Measurements from ENCODE around the gene CDH12.
"Not testable (repeated sequence)": the region's sequence is repeated elsewhere in the genome, so short reads cannot be mapped to it uniquely, and the experiment has no call there.

Gene CDH12

DNA sequence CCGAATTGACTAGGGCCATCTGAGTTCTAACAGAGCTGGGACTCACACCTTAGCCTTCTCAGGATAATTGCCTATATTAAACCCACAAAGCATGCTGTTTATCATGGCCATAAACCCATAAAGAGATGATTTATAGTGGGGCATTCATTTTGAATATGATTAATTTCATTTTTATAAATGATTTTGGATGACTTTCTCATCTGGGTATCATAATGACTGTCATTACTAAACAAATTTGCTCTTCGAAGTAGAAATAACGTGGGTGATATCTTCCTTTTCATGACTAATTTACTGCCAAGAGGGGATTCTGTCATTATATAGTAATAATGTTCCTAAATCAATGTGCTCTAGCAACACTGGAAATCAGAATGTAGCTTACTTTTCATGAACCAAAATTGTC is 498.2 kb downstream of the CDH12 start:
- no peak overlapping the region for H3K4me3 ChIP-seq (ENCODE audit: low read length)
- DNase-seq (ENCODE audit: low read depth, low spot score), result no peak

DNA sequence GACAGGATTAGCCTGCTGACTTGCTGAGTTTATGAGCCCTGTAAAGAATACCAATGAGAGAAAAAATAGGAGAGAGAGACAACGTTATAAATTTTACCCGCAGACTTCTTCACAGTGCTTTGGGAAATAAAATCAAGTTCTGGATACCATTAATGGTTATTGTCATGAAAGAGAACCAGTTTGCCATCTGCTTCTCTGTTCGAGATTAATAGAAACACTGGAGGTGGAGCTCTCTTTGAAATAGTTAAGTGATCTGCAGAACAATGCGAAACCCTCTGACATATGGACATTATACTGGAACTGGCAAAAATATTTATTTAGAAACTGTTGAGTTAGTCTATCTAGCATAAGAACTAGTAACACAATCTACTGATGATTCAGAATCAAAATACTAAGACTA is 500.7 kb downstream of the CDH12 start:
- DNase-seq (ENCODE audit: low read depth, low spot score), result no peak
- H3K4me3 ChIP-seq (ENCODE audit: low read length), result no peak overlapping the region

DNA sequence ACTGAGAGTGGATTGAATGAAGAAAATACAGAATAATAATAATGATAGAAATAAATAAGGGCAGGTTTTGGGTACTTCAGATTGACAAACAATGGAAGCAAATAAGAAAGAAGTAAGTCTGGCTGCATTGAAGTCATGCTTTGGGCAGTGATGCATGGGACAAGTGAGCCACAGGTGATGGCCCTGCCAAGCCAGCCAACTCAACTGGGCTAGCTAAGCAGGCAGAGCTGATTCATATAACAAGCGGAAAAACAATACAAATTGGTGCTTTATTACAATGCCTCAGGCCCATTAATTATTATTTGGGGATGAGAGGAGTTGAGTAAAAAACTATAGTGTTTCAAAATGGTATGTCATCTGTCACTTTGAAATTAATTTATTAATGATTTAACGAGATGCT is 502.0 kb downstream of the CDH12 start:
- no peak for DNase-seq (ENCODE audit: low read depth, low spot score)
- no peak overlapping the region for H3K4me3 ChIP-seq (ENCODE audit: low read length)

DNA sequence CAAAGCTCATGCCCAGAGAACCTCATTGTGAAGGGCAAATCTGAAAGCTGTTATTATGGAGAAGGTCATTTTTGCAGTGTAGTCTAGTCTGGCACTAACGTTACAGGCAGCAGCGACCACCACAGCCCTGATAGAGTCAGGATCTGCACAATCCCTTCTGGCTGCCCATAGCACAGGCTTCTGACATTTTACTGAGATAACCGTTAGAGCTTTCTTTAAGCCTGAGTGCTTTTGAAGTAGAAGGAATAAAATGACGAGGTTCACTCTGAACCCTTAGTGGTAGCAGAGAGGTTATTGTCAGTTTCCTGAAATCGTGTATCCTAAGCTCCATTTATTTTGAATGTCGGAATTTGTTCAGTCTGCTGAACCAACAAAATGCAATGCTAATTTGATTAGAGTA is 505.1 kb downstream of the CDH12 start:
- no peak for DNase-seq (ENCODE audit: low read depth, low spot score)
- H3K4me3 ChIP-seq (ENCODE audit: low read length), result no peak overlapping the region

DNA sequence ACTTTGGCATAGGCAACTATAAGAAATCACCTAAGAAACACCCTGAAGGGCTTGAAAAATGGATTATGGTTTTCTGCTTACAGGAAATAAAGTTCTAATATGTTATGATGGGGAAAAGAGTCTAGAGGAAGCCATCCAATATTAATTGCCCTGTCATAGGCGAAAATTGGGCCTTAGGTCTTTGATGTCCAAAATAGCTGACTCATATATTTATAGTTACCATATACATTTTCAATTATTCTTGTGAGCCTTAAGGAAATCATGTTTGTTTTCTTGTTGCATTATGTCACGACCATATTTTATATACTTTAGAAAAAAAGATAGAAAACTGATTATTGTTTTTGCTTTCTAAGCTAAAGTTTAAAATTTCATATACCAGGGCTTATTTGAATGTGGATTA is 509.1 kb downstream of the CDH12 start:
- H3K4me3 ChIP-seq (ENCODE audit: low read length), result no peak overlapping the region
- no peak for DNase-seq (ENCODE audit: low read depth, low spot score)

DNA sequence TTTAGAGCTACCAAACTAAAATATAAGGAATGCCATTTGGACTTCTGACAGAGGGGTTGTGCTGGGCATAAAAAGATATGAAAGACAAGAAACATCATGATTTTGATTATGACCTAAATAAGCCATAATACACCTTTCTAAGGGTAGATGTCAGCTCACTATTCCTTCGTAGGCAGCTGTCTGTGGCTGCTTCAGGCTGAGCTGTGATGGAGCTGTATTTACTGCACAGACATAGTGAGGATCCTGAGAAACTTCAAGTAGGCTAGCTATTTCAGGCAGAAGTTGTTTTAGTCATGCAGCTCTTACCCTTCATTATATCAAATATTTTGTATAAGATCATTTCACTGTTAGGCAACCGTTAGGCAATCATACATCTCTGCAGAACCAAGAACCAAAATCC is 511.7 kb downstream of the CDH12 start:
- no peak overlapping the region for H3K4me3 ChIP-seq (ENCODE audit: low read length)
- no peak for DNase-seq (ENCODE audit: low read depth, low spot score)

DNA sequence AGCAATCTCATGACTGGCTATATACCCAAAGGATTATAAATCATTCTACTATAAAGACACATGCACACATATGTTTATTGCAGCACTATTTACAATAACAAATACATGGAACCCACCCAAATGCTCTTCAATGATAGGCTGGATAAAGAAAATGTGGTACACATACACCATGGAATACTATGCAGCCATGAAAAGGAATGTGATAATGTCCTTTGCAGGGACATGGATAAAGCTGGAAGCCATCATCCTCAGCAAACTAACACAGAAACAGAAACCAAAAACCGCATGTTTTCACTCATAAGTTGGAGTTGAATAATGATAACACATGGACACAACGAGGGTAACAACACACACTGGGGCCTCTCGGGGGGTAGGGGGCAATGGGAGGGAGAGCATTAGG is 520.2 kb downstream of the CDH12 start:
- H3K4me3 ChIP-seq (ENCODE audit: low read length); DNase-seq (ENCODE audit: low read depth, low spot score): not testable (repeated sequence)

DNA sequence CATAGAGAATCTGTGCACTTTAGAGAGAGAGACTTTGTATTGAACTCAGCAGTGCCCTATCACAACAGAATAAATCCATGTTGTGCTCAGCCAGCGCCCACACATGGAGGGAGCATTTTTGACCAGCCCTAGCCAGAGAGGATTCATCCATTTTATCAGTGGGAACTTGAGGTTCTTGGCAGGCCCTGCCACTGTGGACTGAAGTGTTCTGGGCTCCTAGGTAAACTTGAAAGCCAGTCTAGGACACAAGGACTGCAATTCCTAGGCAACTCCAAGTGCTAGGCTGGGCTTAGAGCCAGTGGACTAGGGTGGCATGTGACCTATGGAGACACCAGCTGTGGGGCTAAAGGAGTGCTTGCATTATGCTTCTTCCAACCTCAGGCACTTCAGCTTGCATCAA is 523.5 kb downstream of the CDH12 start:
- DNase-seq (ENCODE audit: low read depth, low spot score), result no peak
- H3K4me3 ChIP-seq (ENCODE audit: low read length), result no peak overlapping the region

DNA sequence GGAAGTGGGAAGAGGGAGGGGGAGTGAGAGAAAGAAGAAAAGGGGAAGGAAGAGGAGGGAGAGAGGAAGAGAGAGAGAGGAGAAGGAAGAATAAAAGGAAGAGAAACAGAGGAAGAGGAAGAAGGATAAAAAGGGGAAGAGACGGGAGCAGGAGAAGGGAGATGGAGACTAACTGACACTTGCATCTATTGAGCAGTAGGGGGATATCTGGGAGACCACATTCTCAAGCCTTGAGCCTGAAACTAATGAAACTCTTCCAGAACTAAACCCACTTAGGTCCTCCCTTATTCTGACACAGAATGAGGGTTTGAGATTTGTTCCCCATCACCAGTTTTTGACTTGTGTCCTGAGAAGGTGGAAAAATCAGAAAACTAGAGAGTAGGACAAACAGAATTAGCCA is 533.3 kb downstream of the CDH12 start:
- DNase-seq (ENCODE audit: low read depth, low spot score), result no peak
- H3K4me3 ChIP-seq (ENCODE audit: low read length), result no peak overlapping the region

DNA sequence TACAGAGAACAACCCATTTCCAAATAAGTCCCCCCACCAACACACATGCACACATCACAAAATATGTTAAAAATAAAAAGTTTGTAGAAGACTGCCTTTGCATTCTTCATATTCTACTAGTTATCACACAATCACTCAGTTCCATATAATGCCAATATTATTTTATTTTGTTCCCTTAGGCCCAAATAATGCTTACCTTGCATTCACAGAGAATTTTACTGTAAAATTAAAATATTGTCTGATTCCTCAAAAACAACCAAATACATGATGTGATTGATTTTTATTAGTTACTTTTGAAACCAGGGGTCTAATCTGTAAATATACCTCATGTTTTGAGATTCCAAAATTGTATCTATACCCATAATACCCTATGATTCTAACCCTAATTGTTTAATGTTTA is 536.9 kb downstream of the CDH12 start:
- DNase-seq (ENCODE audit: low read depth, low spot score), result no peak
- no peak overlapping the region for H3K4me3 ChIP-seq (ENCODE audit: low read length)

DNA sequence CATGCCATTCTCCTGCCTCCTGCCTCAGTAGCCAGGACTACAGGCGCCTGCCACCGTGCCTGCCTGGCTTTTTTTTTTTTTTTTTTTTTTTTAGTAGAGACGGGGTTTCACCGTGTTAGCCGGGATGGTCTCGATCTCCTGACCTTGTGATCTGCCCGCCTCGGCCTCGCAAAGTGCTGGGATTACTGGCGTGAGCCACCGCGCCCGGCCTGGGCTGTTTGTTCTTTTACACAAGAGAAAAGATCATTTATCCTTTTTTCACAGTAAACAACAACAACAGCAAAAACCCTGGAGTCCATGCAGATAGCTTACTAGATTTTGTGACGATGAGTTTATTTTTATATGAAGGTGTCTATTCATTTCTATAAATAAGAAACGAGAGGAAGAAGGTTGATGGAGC is 538.1 kb downstream of the CDH12 start:
- H3K4me3 ChIP-seq (ENCODE audit: low read length); DNase-seq (ENCODE audit: low read depth, low spot score): not testable (repeated sequence)

DNA sequence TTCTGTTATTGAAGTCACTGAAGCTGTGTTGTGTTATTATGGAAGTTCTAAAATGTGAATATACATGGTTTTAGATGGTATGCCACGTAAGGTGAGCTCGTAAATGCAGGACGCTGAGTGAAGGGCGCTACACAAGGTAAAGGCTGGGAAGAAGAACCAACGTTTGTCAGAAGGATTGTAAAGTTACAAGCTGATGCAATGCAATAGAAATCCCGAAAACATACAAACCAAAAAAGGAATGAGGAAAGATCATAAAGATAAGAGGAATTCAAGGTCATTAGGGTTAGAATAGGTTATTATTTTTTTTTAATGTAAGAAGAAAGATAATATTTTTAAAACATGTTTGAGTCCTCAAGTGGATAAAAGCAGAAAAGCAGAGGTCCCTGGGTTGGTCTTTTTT is 538.6 kb downstream of the CDH12 start:
- H3K4me3 ChIP-seq (ENCODE audit: low read length), result no peak overlapping the region
- DNase-seq (ENCODE audit: low read depth, low spot score), result no peak

DNA sequence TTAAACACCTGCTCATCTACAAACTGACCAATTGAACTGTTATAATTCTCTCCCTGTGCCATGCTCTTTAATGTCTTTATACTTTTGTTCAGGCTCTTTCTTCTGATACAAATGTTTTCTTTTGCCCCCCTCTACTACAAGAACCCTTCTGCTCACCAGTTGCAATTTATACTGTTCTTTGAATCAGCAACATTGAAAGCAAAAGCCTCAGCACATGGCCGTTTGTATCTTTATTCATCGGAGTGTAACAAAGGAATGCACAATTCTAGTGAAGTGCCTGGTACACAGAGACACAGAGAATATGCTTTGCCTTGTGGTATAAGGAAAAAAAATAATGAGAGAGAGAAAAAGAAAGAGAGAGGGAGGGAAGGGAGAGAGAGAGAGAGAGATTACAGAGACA is 547.1 kb downstream of the CDH12 start:
- DNase-seq (ENCODE audit: low read depth, low spot score), result no peak
- no peak overlapping the region for H3K4me3 ChIP-seq (ENCODE audit: low read length)

DNA sequence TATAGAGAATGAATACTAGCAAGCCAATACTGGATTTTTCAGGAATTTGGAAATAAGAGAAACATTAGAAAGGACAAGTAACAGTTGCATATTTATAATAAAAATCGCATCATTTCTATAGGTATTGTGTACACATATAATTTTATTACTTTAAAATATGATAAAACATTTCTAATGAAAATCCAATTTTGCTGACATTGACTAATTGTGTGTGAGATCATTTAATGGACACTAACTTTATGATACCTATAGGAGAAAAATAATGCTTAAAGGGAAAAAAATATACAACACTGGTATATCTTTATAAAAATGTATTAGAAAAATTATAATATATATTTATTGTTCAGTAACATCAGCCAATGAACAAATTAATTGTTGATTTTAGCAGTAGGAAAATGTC is 557.3 kb downstream of the CDH12 start:
- H3K4me3 ChIP-seq (ENCODE audit: low read length), result no peak overlapping the region
- no peak for DNase-seq (ENCODE audit: low read depth, low spot score)

DNA sequence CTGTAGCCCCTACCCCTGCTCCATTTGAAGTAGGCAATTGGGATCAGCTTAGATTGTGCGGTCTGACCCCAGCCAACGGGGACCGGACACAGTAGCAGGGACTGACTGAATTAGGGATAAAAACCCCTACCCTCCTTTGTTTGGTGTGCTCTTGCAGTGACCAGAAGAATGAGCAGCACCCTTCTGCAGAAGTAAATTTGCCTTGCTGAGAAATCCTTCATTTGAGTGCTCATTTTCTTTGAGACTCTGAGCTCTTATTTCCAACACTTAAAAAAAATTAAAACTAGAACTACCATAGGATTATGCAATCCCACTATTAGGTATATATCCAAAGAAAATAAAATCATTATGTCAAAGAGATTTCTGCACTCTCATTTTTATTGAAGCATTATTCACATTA is 560.0 kb downstream of the CDH12 start:
- DNase-seq (ENCODE audit: low read depth, low spot score), result no peak
- H3K4me3 ChIP-seq (ENCODE audit: low read length), result no peak overlapping the region

DNA sequence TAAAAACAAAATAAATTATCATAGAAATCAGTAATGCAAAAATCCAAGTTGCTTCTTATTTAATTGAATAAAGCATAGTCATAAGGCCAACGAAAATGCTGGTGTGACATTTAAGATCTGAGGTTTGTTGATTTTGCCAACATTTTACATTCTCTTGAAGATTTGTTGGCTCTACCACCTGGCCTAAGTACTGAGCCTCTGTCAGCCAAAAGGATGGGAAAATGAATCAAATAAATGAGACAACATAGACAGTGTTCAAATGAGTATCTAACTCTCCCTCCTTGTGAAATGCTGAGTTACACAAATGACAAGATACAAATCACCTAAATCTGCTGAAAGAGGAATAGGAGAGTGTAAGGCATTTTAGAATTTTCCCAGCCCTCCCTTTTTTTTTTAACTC is 575.0 kb downstream of the CDH12 start:
- DNase-seq (ENCODE audit: low read depth, low spot score), result no peak
- H3K4me3 ChIP-seq (ENCODE audit: low read length), result no peak overlapping the region

DNA sequence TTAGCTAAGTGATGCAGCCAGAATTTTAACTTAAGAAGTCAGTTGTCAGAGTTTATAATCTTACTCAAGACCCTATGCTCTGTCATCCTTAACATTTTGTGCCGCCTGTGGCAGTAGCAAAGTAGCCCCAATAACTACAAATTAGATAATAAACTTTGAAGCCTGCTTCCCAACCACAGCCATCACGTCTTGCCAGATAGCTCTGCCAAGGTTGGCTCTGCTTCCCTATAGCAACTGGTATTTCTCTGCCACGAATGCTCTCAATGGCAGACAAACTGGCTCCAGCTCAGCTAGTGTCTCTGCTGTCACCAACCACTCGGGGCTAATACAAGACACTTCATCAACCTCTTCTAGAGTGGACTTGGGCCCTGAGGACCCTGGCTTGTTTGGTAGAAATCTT is 576.1 kb downstream of the CDH12 start:
- no peak for DNase-seq (ENCODE audit: low read depth, low spot score)
- H3K4me3 ChIP-seq (ENCODE audit: low read length), result no peak overlapping the region

DNA sequence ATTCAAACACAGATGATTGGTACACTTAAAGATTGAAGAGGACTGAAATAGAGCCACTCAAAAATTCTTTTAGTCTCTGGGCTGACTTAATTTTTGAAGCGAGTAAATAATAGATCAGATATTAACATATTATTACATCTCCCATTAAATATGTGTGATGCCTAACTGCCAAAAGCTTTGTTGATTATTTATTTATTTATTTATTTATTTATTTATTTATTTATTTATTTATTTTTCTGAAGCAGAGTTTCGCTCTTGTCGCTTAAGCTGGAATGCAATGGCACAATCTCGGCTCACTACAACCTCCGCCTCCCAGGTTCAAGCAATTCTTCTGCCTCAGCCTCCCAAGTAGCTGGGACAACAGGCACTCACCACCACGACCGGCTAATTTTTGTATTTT is 587.3 kb downstream of the CDH12 start:
- not testable (repeated sequence) for H3K4me3 ChIP-seq (ENCODE audit: low read length)

DNA sequence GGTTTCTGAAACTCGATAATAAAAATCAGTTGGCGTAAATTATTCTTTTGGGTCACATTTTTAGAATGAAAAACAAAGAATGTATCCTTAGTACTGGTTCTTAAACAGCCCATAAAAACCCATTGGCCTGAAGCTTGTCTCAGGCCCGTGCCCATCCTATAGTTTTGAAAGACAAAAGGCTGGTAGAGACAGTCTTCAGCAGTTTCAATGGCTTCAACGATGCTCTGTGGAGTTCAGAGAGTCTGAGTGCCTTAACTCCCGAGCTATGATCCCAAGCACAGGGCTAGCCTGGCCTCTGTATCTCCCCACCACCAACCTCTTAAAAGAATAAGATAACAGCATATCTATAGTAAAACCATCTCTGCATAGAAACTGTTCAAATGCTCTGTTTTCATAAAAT is 595.0 kb downstream of the CDH12 start:
- no peak for DNase-seq (ENCODE audit: low read depth, low spot score)
- no peak overlapping the region for H3K4me3 ChIP-seq (ENCODE audit: low read length)

More for the DNA sequence above, 587.3 kb downstream of the CDH12 start:
- not testable (repeated sequence) for DNase-seq (ENCODE audit: low read depth, low spot score)

DNA sequence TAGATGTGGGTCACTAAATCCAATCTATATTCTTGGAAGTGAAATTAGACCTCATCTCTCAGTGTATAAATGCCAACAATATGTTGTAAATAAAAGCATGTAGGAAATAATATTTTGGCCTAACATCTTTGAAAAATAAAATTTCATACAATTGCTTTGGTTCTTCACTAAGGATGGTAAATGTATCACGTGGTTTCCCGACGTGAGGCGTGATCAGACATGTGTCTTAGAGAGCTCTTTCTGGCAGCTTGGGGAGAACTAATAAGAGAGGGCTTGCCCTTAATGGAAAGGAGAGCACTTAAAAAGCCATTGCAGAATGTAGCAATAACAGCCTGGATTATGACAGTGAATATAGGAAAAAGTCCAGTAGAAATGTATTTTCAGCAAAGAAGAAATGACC is 602.6 kb downstream of the CDH12 start:
- H3K4me3 ChIP-seq (ENCODE audit: low read length), result no peak overlapping the region
- DNase-seq (ENCODE audit: low read depth, low spot score), result no peak

DNA sequence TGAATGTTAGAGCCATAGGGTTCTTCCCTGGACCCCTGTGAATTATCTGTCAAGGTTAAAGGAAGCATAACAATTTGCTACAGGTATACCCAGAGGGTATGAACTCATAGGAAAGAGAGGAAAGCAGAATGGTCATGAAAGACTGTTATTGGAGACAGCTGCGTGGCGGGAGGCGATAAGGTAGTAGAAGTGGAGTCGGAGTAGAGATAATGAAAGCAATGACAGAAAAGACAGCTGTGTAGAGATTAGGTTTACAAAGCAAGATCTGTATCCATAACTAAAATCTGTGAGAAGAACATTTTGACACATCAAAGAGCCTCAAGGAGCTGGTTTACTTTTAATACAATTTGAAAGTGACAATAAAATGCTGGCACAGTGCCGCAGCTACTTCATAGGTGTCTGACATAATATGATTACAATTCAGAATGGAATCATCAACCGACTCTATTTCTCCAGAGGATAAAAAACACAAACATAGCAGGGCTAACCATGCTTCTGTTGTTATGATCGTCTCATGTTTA is 603.9 kb downstream of the CDH12 start:
- no peak overlapping the region for H3K4me3 ChIP-seq (ENCODE audit: low read length)
- no peak for DNase-seq (ENCODE audit: low read depth, low spot score)

DNA sequence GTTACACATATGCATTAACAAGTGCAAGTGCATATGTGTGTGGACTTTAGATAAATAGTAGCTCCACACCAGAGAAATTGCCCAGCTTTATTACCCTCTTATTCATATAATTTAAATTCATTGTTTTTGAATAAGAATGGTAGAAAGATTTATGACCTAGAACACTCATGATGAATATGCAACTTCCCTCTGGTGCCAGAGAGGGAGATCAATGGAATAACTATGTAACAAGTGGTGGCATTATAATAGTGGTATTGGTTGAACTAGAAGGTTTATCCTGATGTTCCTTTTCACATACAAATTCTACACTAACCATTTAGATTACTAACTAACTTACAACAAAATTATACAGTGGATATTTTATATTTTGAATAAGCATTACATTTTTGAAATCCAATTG is 607.4 kb downstream of the CDH12 start:
- no peak for DNase-seq (ENCODE audit: low read depth, low spot score)
- H3K4me3 ChIP-seq (ENCODE audit: low read length), result no peak overlapping the region

Data from Jurkat, Clone E6-1 (cell line).